Nephron progenitor cell (in vitro differentiated cells): ENCODE data around the gene MEGF10.

Experiments
- DNase-seq: peaks from one replicate; pipeline ENCODE4 v3.0.0; 2021
- H3K27ac Mint-ChIP-seq: 2 replicates; pipeline ENCODE4 v1.8.0; 2021; ENCODE audit warnings: mild to moderate bottlenecking, moderate library complexity, mixed read lengths
- H3K27me3 Mint-ChIP-seq: 2 replicates; pipeline ENCODE4 v1.8.0; 2021; ENCODE audit warnings: mild to moderate bottlenecking, low read depth, mixed read lengths; ENCODE audit not compliant: poor library complexity
- H3K36me3 Mint-ChIP-seq: 2 replicates; pipeline ENCODE4 v1.8.0; 2021; ENCODE audit warnings: low read depth, mixed read lengths
- H3K4me1 Mint-ChIP-seq: 2 replicates; pipeline ENCODE4 v1.8.0; 2021; ENCODE audit warnings: mixed read lengths
- H3K4me3 Mint-ChIP-seq: 2 replicates; pipeline ENCODE4 v1.8.0; 2021; ENCODE audit warnings: mild to moderate bottlenecking, moderate library complexity, mixed read lengths
- H3K9me3 Mint-ChIP-seq: 2 replicates; pipeline ENCODE4 v1.8.0; 2021; ENCODE audit warnings: mild to moderate bottlenecking, moderate library complexity, mixed read lengths
- CTCF ChIP-seq: fragments of 200-600 bp; sonication (generic); IDR thresholded peaks from 2 replicates; pipeline ENCODE4 v1.5.0; 2021; ENCODE audit warnings: antibody characterized with exemption

MEGF10 gene

GRCh38 chr5:127343866-127344265, 53.3 kb downstream of the MEGF10 start:
- Mint-ChIP-seq H3K27ac (no peak overlapping the region), H3K27me3 (peaks cover 9% of the 10 kb centered on the region), H3K36me3 (no peaks in the 10 kb centered on the region), H3K4me1 (no peaks in the 10 kb centered on the region), H3K9me3 (no peaks in the 10 kb centered on the region), H3K4me3 (no peak overlapping the region)
- DNase-seq: no peak
- no peak for TF ChIP-seq CTCF

- DNase-seq: no peak
- Mint-ChIP-seq H3K36me3 (no peaks in the 10 kb centered on the region), H3K27ac (no peak overlapping the region), H3K4me3 (no peak overlapping the region), H3K27me3 (peaks cover 9% of the 10 kb centered on the region), H3K9me3 (no peaks in the 10 kb centered on the region), H3K4me1 (no peaks in the 10 kb centered on the region)
- TF ChIP-seq CTCF: no peak
Measured at GRCh38 chr5:127344931-127345330, 54.3 kb downstream of the MEGF10 start.

- no peak for TF ChIP-seq CTCF
- Mint-ChIP-seq H3K27me3 (peaks cover 5% of the 10 kb centered on the region), H3K9me3 (no peaks in the 10 kb centered on the region), H3K4me1 (peaks cover 20% of the 10 kb centered on the region), H3K27ac (no peak overlapping the region), H3K4me3 (no peak overlapping the region), H3K36me3 (no peaks in the 10 kb centered on the region)
- no peak for DNase-seq
Measured at GRCh38 chr5:127351418-127351817, 60.8 kb downstream of the MEGF10 start.

- Mint-ChIP-seq H3K4me3 (no peak overlapping the region), H3K27me3 (peaks cover 3% of the 10 kb centered on the region), H3K9me3 (no peaks in the 10 kb centered on the region), H3K27ac (no peak overlapping the region), H3K36me3 (no peaks in the 10 kb centered on the region), H3K4me1 (peaks cover 20% of the 10 kb centered on the region)
- no peak for DNase-seq
- TF ChIP-seq CTCF: no peak
Measured at GRCh38 chr5:127352068-127352467, 61.5 kb downstream of the MEGF10 start.

- H3K27me3 Mint-ChIP-seq: peaks cover 3% of the 10 kb centered on the region
- no peak for DNase-seq
- H3K36me3 Mint-ChIP-seq: no peaks in the 10 kb centered on the region
- no peak for TF ChIP-seq CTCF
- H3K27ac Mint-ChIP-seq: no peak overlapping the region
- H3K9me3 Mint-ChIP-seq: no peaks in the 10 kb centered on the region
- H3K4me1 Mint-ChIP-seq: peaks cover 20% of the 10 kb centered on the region
- H3K4me3 Mint-ChIP-seq: no peak overlapping the region
Measured at GRCh38 chr5:127353327-127353726, 62.7 kb downstream of the MEGF10 start.

- H3K9me3 Mint-ChIP-seq: no peaks in the 10 kb centered on the region
- DNase-seq: no peak
- H3K27ac Mint-ChIP-seq: no peak overlapping the region
- H3K4me3 Mint-ChIP-seq: no peak overlapping the region
- peaks cover 20% of the 10 kb centered on the region for H3K4me1 Mint-ChIP-seq
- no peaks in the 10 kb centered on the region for H3K36me3 Mint-ChIP-seq
- TF ChIP-seq CTCF: no peak
- peaks cover 3% of the 10 kb centered on the region for H3K27me3 Mint-ChIP-seq
Measured at GRCh38 chr5:127353796-127354195, 63.2 kb downstream of the MEGF10 start.
